Trophoblast cell (in vitro differentiated cells and primary cell): ENCODE results near the gene MMD2.

Experiments
- DNase-seq, 2 donors: peaks; one replicate each; pipeline ENCODE4 v3.0.0-alpha.2; 2016
- H2AFZ ChIP-seq: 2 replicates; pipeline ENCODE4 v1.6.1; 2013; ENCODE audit warnings: low read length, moderate library complexity, mild to moderate bottlenecking; ENCODE audit not compliant: insufficient read depth, poor library complexity
- H2AK5ac ChIP-seq: 2 replicates; pipeline ENCODE4 v1.6.1; 2013; ENCODE audit warnings: mild to moderate bottlenecking, low read length
- H2BK120ac ChIP-seq: 2 replicates; pipeline ENCODE4 v1.6.1; 2013; ENCODE audit warnings: low read length, mild to moderate bottlenecking, moderate library complexity; ENCODE audit not compliant: insufficient read depth, poor library complexity
- H2BK12ac ChIP-seq: 2 replicates; pipeline ENCODE4 v1.6.1; 2013; ENCODE audit warnings: mild to moderate bottlenecking, low read length, moderate library complexity
- H2BK5ac ChIP-seq: 2 replicates; pipeline ENCODE4 v1.6.1; 2013; ENCODE audit warnings: low read length, low read depth, moderate library complexity, mild to moderate bottlenecking; ENCODE audit not compliant: poor library complexity
- H3K14ac ChIP-seq: 2 replicates; pipeline ENCODE4 v1.6.1; 2013; ENCODE audit warnings: mild to moderate bottlenecking, low read length
- H3K18ac ChIP-seq: 2 replicates; pipeline ENCODE4 v1.6.1; 2013; ENCODE audit warnings: mild to moderate bottlenecking, low read length
- H3K23ac ChIP-seq: 2 replicates; pipeline ENCODE4 v1.6.1; 2013; ENCODE audit warnings: low read length
- H3K27ac ChIP-seq: 2 replicates; pipeline ENCODE4 v1.5.1; 2013; ENCODE audit warnings: low read depth, mild to moderate bottlenecking, inconsistent platforms, low read length, moderate library complexity
- H3K27me3 ChIP-seq: 2 replicates; pipeline ENCODE4 v1.6.1; 2013; ENCODE audit warnings: inconsistent platforms, mild to moderate bottlenecking, low read length, moderate library complexity; ENCODE audit not compliant: insufficient read depth
- H3K36me3 ChIP-seq, 2 experiments: 1 replicate in 1 of 2; 2 replicates in 1 of 2; pipeline ENCODE4 v1.6.1; 2013; ENCODE audit warnings: low read length in 2 of 2, mild to moderate bottlenecking in 2 of 2, moderate library complexity in 1 of 2; ENCODE audit not compliant: insufficient read depth in 2 of 2, control insufficient read depth in 1 of 2
- H3K4ac ChIP-seq: 2 replicates; pipeline ENCODE4 v1.6.1; 2013; ENCODE audit warnings: low read depth, mild to moderate bottlenecking, low read length, moderate library complexity
- H3K4me1 ChIP-seq, 2 experiments: 1 replicate in 1 of 2; 2 replicates in 1 of 2; pipeline ENCODE4 v1.6.1; 2013; ENCODE audit warnings: low read length in 2 of 2, mild to moderate bottlenecking in 2 of 2, moderate library complexity in 1 of 2; ENCODE audit not compliant: insufficient read depth in 2 of 2, control insufficient read depth in 1 of 2
- H3K4me2 ChIP-seq: 2 replicates; pipeline ENCODE4 v1.6.1; 2013; ENCODE audit warnings: inconsistent platforms, mild to moderate bottlenecking, low read length, moderate library complexity
- H3K4me3 ChIP-seq: 2 replicates; pipeline ENCODE4 v1.5.1; 2013; ENCODE audit warnings: mild to moderate bottlenecking, low read depth, low read length, inconsistent platforms
- H3K79me1 ChIP-seq: one replicate; pipeline ENCODE4 v1.6.1; 2013; ENCODE audit warnings: low read length
- H3K79me2 ChIP-seq: 2 replicates; pipeline ENCODE4 v1.6.1; 2013; ENCODE audit warnings: low read length, mild to moderate bottlenecking; ENCODE audit not compliant: control insufficient read depth, insufficient read depth, poor library complexity
- H3K9ac ChIP-seq: 2 replicates; pipeline ENCODE4 v1.6.1; 2013; ENCODE audit warnings: mild to moderate bottlenecking, low read length
- H3K9me3 ChIP-seq: 2 replicates; pipeline ENCODE4 v1.6.1; 2013; ENCODE audit warnings: low read depth, mild to moderate bottlenecking, control low read depth, inconsistent platforms, low read length; ENCODE audit not compliant: insufficient read depth
- H4K12ac ChIP-seq: 2 replicates; pipeline ENCODE4 v1.6.1; 2013; ENCODE audit warnings: low read depth, mild to moderate bottlenecking, low read length, moderate library complexity
- H4K8ac ChIP-seq: 2 replicates; pipeline ENCODE4 v1.6.1; 2013; ENCODE audit warnings: low read depth, mild to moderate bottlenecking, low read length, moderate library complexity
- H4K91ac ChIP-seq: one replicate; pipeline ENCODE4 v1.6.1; 2013; ENCODE audit warnings: low read depth, mild to moderate bottlenecking, low read length, moderate library complexity
- whole genome bisulfite sequencing: extraction: QIAGEN DNeasy Blood & Tissue Kit; methylation state at CpG from one replicate; pipeline ENCODE4 v1.1.7; 2013; ENCODE audit warnings: missing lambda C conversion rate; ENCODE audit not compliant: insufficient read length, insufficient coverage; ENCODE audit errors: extremely low coverage; 5-methylcytosine and 5-hydroxymethylcytosine counted together

The MMD2 gene

GRCh38 chr7:4871056-4871680 lies 87.8 kb downstream of the MMD2 start:
- Histone ChIP-seq H3K4me3 (no peak overlapping the region), H2AFZ (no peak overlapping the region), H3K9ac (no peak overlapping the region), H2BK5ac (no peak overlapping the region), H4K91ac (no peak overlapping the region), H3K36me3 (no peaks in the 10 kb centered on the region), H3K27ac (no peak overlapping the region), H3K18ac (no peak overlapping the region), H4K8ac (no peak overlapping the region), H3K4me1 (peaks cover 16 to 20% of the 10 kb centered on the region in 2 experiments), H2AK5ac (no peak overlapping the region), H3K79me1 (no peaks in the 10 kb centered on the region), H3K9me3 (peaks cover 10% of the 10 kb centered on the region), H3K79me2 (no peaks in the 10 kb centered on the region), H3K23ac (no peak overlapping the region), H3K14ac (no peak overlapping the region), H3K27me3 (no peaks in the 10 kb centered on the region), H2BK12ac (no peak overlapping the region), H2BK120ac (no peak overlapping the region), H4K12ac (no peak overlapping the region), H3K4ac (no peak overlapping the region), H3K4me2 (no peak overlapping the region)
- WGBS: no CpG with 5 or more reads among the region's 23 CpGs
- no peak for DNase-seq

- Histone ChIP-seq H3K23ac (no peak overlapping the region), H3K18ac (no peak overlapping the region), H3K4ac (no peak overlapping the region), H3K27ac (no peak overlapping the region), H4K91ac (no peak overlapping the region), H3K79me1 (no peaks in the 10 kb centered on the region), H2AK5ac (no peak overlapping the region), H2BK120ac (no peak overlapping the region), H2AFZ (no peak overlapping the region), H3K4me2 (no peak overlapping the region), H2BK5ac (no peak overlapping the region), H4K12ac (no peak overlapping the region), H3K9me3 (peaks cover 8% of the 10 kb centered on the region), H3K14ac (no peak overlapping the region), H3K27me3 (no peaks in the 10 kb centered on the region), H3K9ac (no peak overlapping the region), H3K79me2 (no peaks in the 10 kb centered on the region), H3K4me3 (no peak overlapping the region), H4K8ac (no peak overlapping the region), H3K4me1 (peaks cover 16 to 20% of the 10 kb centered on the region in 2 experiments), H2BK12ac (no peak overlapping the region), H3K36me3 (no peaks in the 10 kb centered on the region)
- whole genome bisulfite sequencing: no CpG with 5 or more reads among the region's 5 CpGs
- no peak for DNase-seq
These were observed 90.5 kb downstream of the MMD2 start for GRCh38 chr7:4868493-4868892.

GRCh38 chr7:4866528-4867496 lies 92.2 kb downstream of the MMD2 start:
- H3K36me3 ChIP-seq: no peaks in the 10 kb centered on the region
- H4K12ac ChIP-seq: no peak overlapping the region
- no peak overlapping the region for H3K23ac ChIP-seq
- H3K4ac ChIP-seq: no peak overlapping the region
- no peaks in the 10 kb centered on the region for H3K27me3 ChIP-seq
- H2AK5ac ChIP-seq: no peak overlapping the region
- H3K79me1 ChIP-seq: no peaks in the 10 kb centered on the region
- no peak overlapping the region for H3K18ac ChIP-seq
- peaks cover 9% of the 10 kb centered on the region for H3K9me3 ChIP-seq
- H2AFZ ChIP-seq: no peak overlapping the region
- H2BK120ac ChIP-seq: no peak overlapping the region
- H3K9ac ChIP-seq: no peak overlapping the region
- DNase-seq: no peak
- H2BK5ac ChIP-seq: no peak overlapping the region
- H4K8ac ChIP-seq: no peak overlapping the region
- peaks cover 5 to 6% of the 10 kb centered on the region in 2 experiments for H3K4me1 ChIP-seq
- no peaks in the 10 kb centered on the region for H3K79me2 ChIP-seq
- H4K91ac ChIP-seq: no peak overlapping the region
- H2BK12ac ChIP-seq: no peak overlapping the region
- no peak overlapping the region for H3K27ac ChIP-seq
- H3K14ac ChIP-seq: no peak overlapping the region
- no peak overlapping the region for H3K4me3 ChIP-seq
- H3K4me2 ChIP-seq: no peak overlapping the region
- no CpG with 5 or more reads among the region's 9 CpGs for WGBS

GRCh38 chr7:4862156-4862555 lies 96.8 kb downstream of the MMD2 start:
- H3K79me2 ChIP-seq: no peaks in the 10 kb centered on the region
- H2BK120ac ChIP-seq: no peak overlapping the region
- H3K4me1 ChIP-seq: no peaks in the 10 kb centered on the region
- no peaks in the 10 kb centered on the region for H3K36me3 ChIP-seq
- no peak overlapping the region for H2BK12ac ChIP-seq
- no peak overlapping the region for H4K8ac ChIP-seq
- peaks cover 13% of the 10 kb centered on the region for H3K9me3 ChIP-seq
- H3K9ac ChIP-seq: no peak overlapping the region
- H3K4me2 ChIP-seq: no peak overlapping the region
- no peak overlapping the region for H3K23ac ChIP-seq
- no peak overlapping the region for H3K4me3 ChIP-seq
- no peak overlapping the region for H3K18ac ChIP-seq
- H2AFZ ChIP-seq: no peak overlapping the region
- H4K12ac ChIP-seq: no peak overlapping the region
- H3K27me3 ChIP-seq: no peaks in the 10 kb centered on the region
- no peak overlapping the region for H2AK5ac ChIP-seq
- no CpG with 5 or more reads among the region's 14 CpGs for WGBS
- H4K91ac ChIP-seq: no peak overlapping the region
- H3K27ac ChIP-seq: no peak overlapping the region
- no peaks in the 10 kb centered on the region for H3K79me1 ChIP-seq
- DNase-seq: no peak
- H3K4ac ChIP-seq: no peak overlapping the region
- H2BK5ac ChIP-seq: no peak overlapping the region
- no peak overlapping the region for H3K14ac ChIP-seq
